Smooth muscle cell (in vitro differentiated cells): ENCODE results near the gene IFT57. TPM values are rescaled to one million over a fixed set of nuclear protein-coding genes. Genes with fewer than 3 reads are reported as not detected.

Experiments used
- DNase-seq: peaks from one replicate; lab custom pipeline; 2025; ENCODE audit not compliant: unreplicated experiment; lab: John Stamatoyannopoulos, UW
- H2AFZ ChIP-seq: fragments of 200-600 bp; sonication (generic); 2 replicates; pipeline ENCODE4 v1.6.0; 2016; ENCODE audit warnings: antibody characterized with exemption, low read depth, mild to moderate bottlenecking
- H3F3A ChIP-seq: fragments of 200-600 bp; sonication (generic); 2 replicates; pipeline ENCODE4 v1.6.0; 2017; ENCODE audit warnings: antibody characterized with exemption, low read depth
- H3K27ac ChIP-seq: fragments of 200-600 bp; sonication (generic); 2 replicates; pipeline ENCODE4 v1.5.1; 2016; ENCODE audit warnings: low read depth, mild to moderate bottlenecking
- H3K27me3 ChIP-seq: fragments of 200-600 bp; sonication (generic); 2 replicates; pipeline ENCODE4 v1.6.1; 2016; ENCODE audit warnings: low read depth, mild to moderate bottlenecking
- H3K36me3 ChIP-seq: fragments of 200-600 bp; sonication (generic); 2 replicates; pipeline ENCODE4 v1.5.1; 2016; ENCODE audit warnings: low read depth
- H3K4me1 ChIP-seq: fragments of 200-600 bp; sonication (generic); 2 replicates; pipeline ENCODE4 v1.5.1; 2016; ENCODE audit warnings: low read depth
- H3K4me2 ChIP-seq: fragments of 200-600 bp; sonication (generic); 2 replicates; pipeline ENCODE4 v1.6.0; 2016; ENCODE audit warnings: mild to moderate bottlenecking
- H3K4me3 ChIP-seq: fragments of 200-600 bp; sonication (generic); 2 replicates; pipeline ENCODE4 v1.5.1; 2016; ENCODE audit warnings: mild to moderate bottlenecking
- H3K79me2 ChIP-seq: fragments of 200-600 bp; sonication (generic); 2 replicates; pipeline ENCODE4 v1.6.0; 2016; ENCODE audit warnings: low read depth, mild to moderate bottlenecking
- H3K9ac ChIP-seq: fragments of 200-600 bp; sonication (generic); 2 replicates; pipeline ENCODE4 v1.6.0; 2016; ENCODE audit warnings: low read depth
- H3K9me3 ChIP-seq: fragments of 200-600 bp; sonication (generic); replicated peaks from 2 replicates; pipeline ENCODE4 v1.5.1; 2016; ENCODE audit warnings: low read depth
- H4K20me1 ChIP-seq: fragments of 200-600 bp; sonication (generic); 2 replicates; pipeline ENCODE4 v1.6.0; 2016; ENCODE audit warnings: low read depth
- WGBS: methylation state at CpG from one replicate; pipeline ENCODE4 v1.1.7; 2016; ENCODE audit warnings: low lambda C conversion rate; 5-methylcytosine and 5-hydroxymethylcytosine counted together
- polyA plus RNA-seq: library from polyadenylated mRNA; unstranded; fragments of >200 nt; fragmentation: Nextera tagmentation; extraction: Ambion mirVana; gene quantifications from 2 replicates; pipeline ENCODE4 v1.2.1, GENCODE V29; 2016
- total RNA-seq: library from RNA; depleted of rRNA; stranded (reverse); fragments of >200 nt; gene quantifications from 2 replicates; pipeline ENCODE4 v1.2.3, GENCODE V29; 2014
- TF ChIP-seq, protein P1 (sequence below): fragments of 200-600 bp; sonication (generic); IDR thresholded peaks from 2 replicates; pipeline ENCODE4 v1.5.1; 2017; ENCODE audit warnings: borderline replicate concordance, mild to moderate bottlenecking, antibody characterized with exemption; ENCODE audit not compliant: insufficient read depth, poor library complexity, severe bottlenecking

IFT57 gene
- total and polyA plus RNA-seq, 2 experiments from 2014 or later = 24.5 to 42.0 TPM

- Histone ChIP-seq H3K4me1 (no peaks in the 10 kb centered on the region), H3K9me3 (no peaks in the 10 kb centered on the region), H3K36me3 (no peaks in the 10 kb centered on the region), H3K4me2 (no peak overlapping the region), H3K79me2 (no peaks in the 10 kb centered on the region), H3K9ac (no peak overlapping the region), H3F3A (no peaks in the 10 kb centered on the region), H3K27me3 (no peaks in the 10 kb centered on the region), H3K27ac (no peak overlapping the region), H3K4me3 (no peak overlapping the region), H4K20me1 (no peaks in the 10 kb centered on the region), H2AFZ (no peak overlapping the region)
- TF ChIP-seq, protein P1, sequence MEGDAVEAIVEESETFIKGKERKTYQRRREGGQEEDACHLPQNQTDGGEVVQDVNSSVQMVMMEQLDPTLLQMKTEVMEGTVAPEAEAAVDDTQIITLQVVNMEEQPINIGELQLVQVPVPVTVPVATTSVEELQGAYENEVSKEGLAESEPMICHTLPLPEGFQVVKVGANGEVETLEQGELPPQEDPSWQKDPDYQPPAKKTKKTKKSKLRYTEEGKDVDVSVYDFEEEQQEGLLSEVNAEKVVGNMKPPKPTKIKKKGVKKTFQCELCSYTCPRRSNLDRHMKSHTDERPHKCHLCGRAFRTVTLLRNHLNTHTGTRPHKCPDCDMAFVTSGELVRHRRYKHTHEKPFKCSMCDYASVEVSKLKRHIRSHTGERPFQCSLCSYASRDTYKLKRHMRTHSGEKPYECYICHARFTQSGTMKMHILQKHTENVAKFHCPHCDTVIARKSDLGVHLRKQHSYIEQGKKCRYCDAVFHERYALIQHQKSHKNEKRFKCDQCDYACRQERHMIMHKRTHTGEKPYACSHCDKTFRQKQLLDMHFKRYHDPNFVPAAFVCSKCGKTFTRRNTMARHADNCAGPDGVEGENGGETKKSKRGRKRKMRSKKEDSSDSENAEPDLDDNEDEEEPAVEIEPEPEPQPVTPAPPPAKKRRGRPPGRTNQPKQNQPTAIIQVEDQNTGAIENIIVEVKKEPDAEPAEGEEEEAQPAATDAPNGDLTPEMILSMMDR = no peak
- no peak for DNase-seq
- 97% methylated on average over 2 of the region's 2 CpGs for WGBS
Measured at GRCh38 chr3:108243243-108243642, 21.0 kb upstream of the IFT57 start.

DNA sequence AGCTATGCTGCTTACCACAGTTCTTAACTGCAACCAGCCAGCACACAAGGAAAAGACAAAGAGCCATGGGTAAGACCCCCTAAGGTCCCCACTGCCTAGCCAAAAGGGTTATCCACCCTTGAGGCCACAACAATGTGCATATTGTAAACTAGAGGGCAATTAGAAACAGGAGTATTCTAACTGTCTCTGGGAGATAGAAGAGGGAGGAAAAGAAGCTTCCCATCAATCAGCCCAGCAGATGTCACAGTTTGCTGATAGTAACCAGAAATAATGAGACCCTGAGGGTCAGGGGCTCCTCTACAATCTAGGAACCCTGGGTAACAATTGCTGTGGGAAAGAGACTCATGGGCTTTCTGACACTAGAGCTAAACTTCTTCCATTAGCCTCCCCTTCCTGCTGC, 20.6 kb upstream of the IFT57 start:
- TF ChIP-seq, protein P1 = no peak
- H3K36me3 ChIP-seq = no peaks in the 10 kb centered on the region
- H2AFZ ChIP-seq = no peak overlapping the region
- DNase-seq = no peak
- no peaks in the 10 kb centered on the region for H3K9me3 ChIP-seq
- no peak overlapping the region for H3K9ac ChIP-seq
- no peaks in the 10 kb centered on the region for H3F3A ChIP-seq
- H3K4me1 ChIP-seq = no peaks in the 10 kb centered on the region
- H3K27me3 ChIP-seq = no peaks in the 10 kb centered on the region
- no peak overlapping the region for H3K27ac ChIP-seq
- H3K79me2 ChIP-seq = no peaks in the 10 kb centered on the region
- no peak overlapping the region for H3K4me3 ChIP-seq
- no peaks in the 10 kb centered on the region for H4K20me1 ChIP-seq
- H3K4me2 ChIP-seq = no peak overlapping the region

DNA sequence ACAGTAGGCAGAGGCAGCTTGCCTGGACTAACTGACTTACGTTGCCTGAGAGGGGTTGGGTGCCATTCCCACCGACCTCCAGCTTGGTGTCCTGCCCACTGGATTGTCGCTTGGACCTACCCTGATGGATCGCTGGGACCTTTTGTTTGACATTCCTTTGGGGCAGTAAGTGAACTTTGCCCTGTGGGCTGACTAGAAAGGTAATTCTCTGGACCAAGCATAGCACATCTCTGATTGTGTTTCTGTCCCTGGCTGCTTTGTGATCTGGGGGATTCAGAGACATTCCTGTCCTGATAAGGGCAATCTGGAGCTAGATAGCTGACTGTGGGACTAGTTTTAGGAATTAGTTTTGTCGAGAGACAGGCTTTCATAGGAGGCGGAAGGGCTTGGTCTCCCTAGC, 19.5 kb upstream of the IFT57 start:
- Histone ChIP-seq H4K20me1 (no peaks in the 10 kb centered on the region), H3K79me2 (no peaks in the 10 kb centered on the region), H3K27ac (no peak overlapping the region), H3K9me3 (no peaks in the 10 kb centered on the region), H3F3A (no peaks in the 10 kb centered on the region), H3K36me3 (no peaks in the 10 kb centered on the region), H3K4me1 (no peaks in the 10 kb centered on the region), H3K4me2 (no peak overlapping the region), H2AFZ (no peak overlapping the region), H3K27me3 (no peaks in the 10 kb centered on the region), H3K9ac (no peak overlapping the region), H3K4me3 (no peak overlapping the region)
- TF ChIP-seq, protein P1 = no peak
- DNase-seq = no peak
- 75% methylated on average over 6 of the region's 6 CpGs for WGBS

GRCh38 chr3:108241146-108241545, 18.9 kb upstream of the IFT57 start:
- no peaks in the 10 kb centered on the region for H3K4me1 ChIP-seq
- H3K27me3 ChIP-seq = no peaks in the 10 kb centered on the region
- TF ChIP-seq, protein P1 = no peak
- no peak overlapping the region for H3K4me2 ChIP-seq
- no peak overlapping the region for H3K4me3 ChIP-seq
- no peaks in the 10 kb centered on the region for H4K20me1 ChIP-seq
- no peak overlapping the region for H2AFZ ChIP-seq
- no peaks in the 10 kb centered on the region for H3K79me2 ChIP-seq
- H3K36me3 ChIP-seq = no peaks in the 10 kb centered on the region
- H3K27ac ChIP-seq = no peak overlapping the region
- no peaks in the 10 kb centered on the region for H3K9me3 ChIP-seq
- DNase-seq = no peak
- WGBS = 77% methylated on average over 2 of the region's 2 CpGs
- H3K9ac ChIP-seq = no peak overlapping the region
- H3F3A ChIP-seq = no peaks in the 10 kb centered on the region
